Panc1 (cell line): Measurements from ENCODE around the gene PBX2. TPM values are rescaled to one million over a fixed set of nuclear protein-coding genes. Genes with fewer than 3 reads are reported as not detected.
"Not testable (repeated sequence)": the region's sequence is repeated elsewhere in the genome, so short reads cannot be mapped to it uniquely, and the experiment has no call there.

Experiments
- ATAC-seq: fragments of 200-7000 bp; cut with Tn5 transposase; 2 replicates; pipeline ENCODE4 v1.9.1; 2020; ENCODE audit warnings: mild to moderate bottlenecking, moderate library complexity
- BruUV-seq: library from RNA; stranded (reverse); fragments of 400-500 nt; replicated peaks from 2 replicates; lab custom pipeline; 2021; lab: Mats Ljungman, UMichigan
- CTCF ChIA-PET: fragments of 300-600 bp; sonication (Branson Sonifier 250); formaldehyde crosslinking; loops from one replicate; lab custom pipeline; 2022; ENCODE audit warnings: antibody characterized with exemption; lab: Charles Lee
- POLR2A ChIA-PET: fragments of 300-600 bp; sonication (Branson Sonifier 250); formaldehyde crosslinking; loops from one replicate; lab custom pipeline; 2022; ENCODE audit warnings: antibody characterized with exemption; lab: Charles Lee
- DNase-seq: peaks from one replicate; pipeline ENCODE4 v3.0.0-alpha.2; 2010; ENCODE audit warnings: low read depth, low spot score
- H3K27ac ChIP-seq: 2 replicates; pipeline ENCODE4 v1.5.1; 2011; ENCODE audit warnings: mild to moderate bottlenecking, low read length, inconsistent platforms
- H3K27me3 ChIP-seq: fragments of 200-500 bp; sonication (Bioruptor generic); 2 replicates; pipeline ENCODE4 v1.6.0; 2014; ENCODE audit warnings: low read length, inconsistent platforms; ENCODE audit not compliant: control insufficient read depth, insufficient read depth
- H3K36me3 ChIP-seq: fragments of 200-500 bp; sonication (Bioruptor generic); 2 replicates; pipeline ENCODE4 v1.5.1; 2014; ENCODE audit warnings: inconsistent platforms, mild to moderate bottlenecking, low read length, moderate library complexity; ENCODE audit not compliant: control insufficient read depth, insufficient read depth
- H3K4me1 ChIP-seq: 2 replicates; pipeline ENCODE4 v1.5.1; 2011; ENCODE audit warnings: inconsistent platforms, mild to moderate bottlenecking, low read length, moderate library complexity; ENCODE audit not compliant: control insufficient read depth, insufficient read depth
- H3K4me3 ChIP-seq, 2 experiments: 2 replicates each; pipeline ENCODE4 v1.5.1; 2011 to 2012; ENCODE audit warnings: low read depth in 2 of 2, low read length in 2 of 2, mild to moderate bottlenecking in 2 of 2, inconsistent platforms in 1 of 2, moderate library complexity in 1 of 2
- H3K9me3 ChIP-seq: fragments of 200-500 bp; sonication (Bioruptor generic); 2 replicates; pipeline ENCODE4 v1.5.1; 2014; ENCODE audit warnings: low read depth, mild to moderate bottlenecking, inconsistent platforms, low read length, moderate library complexity; ENCODE audit not compliant: control insufficient read depth, insufficient read depth
- POLR2AphosphoS5 ChIP-seq: IDR thresholded peaks from 2 replicates; pipeline ENCODE4 v1.6.1; 2012; ENCODE audit warnings: mild to moderate bottlenecking, low read depth, low read length, moderate library complexity
- SIN3A ChIP-seq: IDR thresholded peaks from 2 replicates; pipeline ENCODE4 v1.6.1; 2012; ENCODE audit warnings: low read depth, mild to moderate bottlenecking, low read length, moderate library complexity, borderline replicate concordance; ENCODE audit not compliant: insufficient read depth
- TCF7L2 ChIP-seq: IDR thresholded peaks from 2 replicates; pipeline ENCODE4 v1.6.1; 2011; ENCODE audit warnings: mild to moderate bottlenecking, low read depth, low read length, inconsistent platforms
- in situ Hi-C: cut with HindIII; loops from 2 replicates; pipeline ENCODE4 v1.10.0; 2016; ENCODE audit warnings: low sequenced_read_pairs, low pct_unique_long_range_greater_than_20kb
- intact Hi-C: fragments of 100-400 bp; cut with micrococcal nuclease; formaldehyde crosslinking; loops from one replicate; pipeline ENCODE4 v1.10.0; 2022; ENCODE audit not compliant: unreplicated experiment
- total RNA-seq: library from RNA; stranded (reverse); gene quantifications from one replicate; pipeline ENCODE4 v1.2.1, GENCODE V29; 2021; ENCODE audit not compliant: unreplicated experiment
- TF ChIP-seq, protein P1 (sequence below), 2 experiments: IDR thresholded peaks; 2 replicates each; pipeline ENCODE4 v1.6.1; 2011 to 2012; ENCODE audit warnings: low read depth in 2 of 2, control low read depth in 1 of 2, low read length in 1 of 2, mild to moderate bottlenecking in 1 of 2, moderate library complexity in 1 of 2; ENCODE audit not compliant: insufficient read depth in 1 of 2
- TF ChIP-seq, protein P2 (sequence below): fragments of 450-650 bp; IDR thresholded peaks from 2 replicates; pipeline ENCODE4 v1.5.1; 2017; ENCODE audit warnings: mild to moderate bottlenecking

Gene PBX2
- total RNA-seq, 1 experiment from 2014 or later = 76.2 TPM

DNA sequence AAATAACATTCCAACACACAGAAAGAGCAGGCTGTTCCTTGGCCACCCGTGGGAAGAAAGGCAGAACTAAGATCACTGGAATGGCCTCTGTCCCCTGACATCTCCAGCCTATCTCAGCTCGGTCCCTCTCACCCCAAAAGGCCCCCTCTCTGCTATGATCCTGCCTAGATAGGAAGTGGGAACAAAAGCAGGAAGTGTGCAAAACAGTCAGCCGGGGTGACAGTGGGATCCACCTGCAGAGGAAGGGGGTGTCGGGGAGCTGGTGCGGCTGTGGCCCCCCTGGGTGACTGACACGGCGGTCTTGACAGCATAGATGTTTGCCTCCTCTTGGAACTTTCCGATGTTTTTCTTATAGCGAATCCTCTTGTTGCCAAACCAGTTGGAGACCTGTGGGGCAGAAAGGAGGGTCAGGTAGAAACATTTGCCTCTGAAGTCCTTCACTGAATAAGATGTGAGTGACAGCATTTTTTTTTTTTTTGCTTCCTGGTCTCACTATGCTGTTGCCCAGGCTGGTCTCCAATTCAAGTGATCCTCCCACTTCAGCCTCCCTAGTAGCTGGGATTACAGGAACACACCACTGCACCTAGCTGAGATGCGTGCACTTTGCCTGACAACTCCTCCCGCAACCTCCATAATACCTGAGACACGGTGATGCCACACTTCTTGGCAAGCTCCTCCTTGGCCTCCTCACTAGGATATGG lies 2.8 kb downstream of the PBX2 start:
- ChIA-PET POLR2A (no interaction called here), CTCF (no interaction called here)
- TF ChIP-seq, protein P1, sequence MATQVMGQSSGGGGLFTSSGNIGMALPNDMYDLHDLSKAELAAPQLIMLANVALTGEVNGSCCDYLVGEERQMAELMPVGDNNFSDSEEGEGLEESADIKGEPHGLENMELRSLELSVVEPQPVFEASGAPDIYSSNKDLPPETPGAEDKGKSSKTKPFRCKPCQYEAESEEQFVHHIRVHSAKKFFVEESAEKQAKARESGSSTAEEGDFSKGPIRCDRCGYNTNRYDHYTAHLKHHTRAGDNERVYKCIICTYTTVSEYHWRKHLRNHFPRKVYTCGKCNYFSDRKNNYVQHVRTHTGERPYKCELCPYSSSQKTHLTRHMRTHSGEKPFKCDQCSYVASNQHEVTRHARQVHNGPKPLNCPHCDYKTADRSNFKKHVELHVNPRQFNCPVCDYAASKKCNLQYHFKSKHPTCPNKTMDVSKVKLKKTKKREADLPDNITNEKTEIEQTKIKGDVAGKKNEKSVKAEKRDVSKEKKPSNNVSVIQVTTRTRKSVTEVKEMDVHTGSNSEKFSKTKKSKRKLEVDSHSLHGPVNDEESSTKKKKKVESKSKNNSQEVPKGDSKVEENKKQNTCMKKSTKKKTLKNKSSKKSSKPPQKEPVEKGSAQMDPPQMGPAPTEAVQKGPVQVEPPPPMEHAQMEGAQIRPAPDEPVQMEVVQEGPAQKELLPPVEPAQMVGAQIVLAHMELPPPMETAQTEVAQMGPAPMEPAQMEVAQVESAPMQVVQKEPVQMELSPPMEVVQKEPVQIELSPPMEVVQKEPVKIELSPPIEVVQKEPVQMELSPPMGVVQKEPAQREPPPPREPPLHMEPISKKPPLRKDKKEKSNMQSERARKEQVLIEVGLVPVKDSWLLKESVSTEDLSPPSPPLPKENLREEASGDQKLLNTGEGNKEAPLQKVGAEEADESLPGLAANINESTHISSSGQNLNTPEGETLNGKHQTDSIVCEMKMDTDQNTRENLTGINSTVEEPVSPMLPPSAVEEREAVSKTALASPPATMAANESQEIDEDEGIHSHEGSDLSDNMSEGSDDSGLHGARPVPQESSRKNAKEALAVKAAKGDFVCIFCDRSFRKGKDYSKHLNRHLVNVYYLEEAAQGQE (IDR thresholded peaks at IDR 0.05; ENCODE audit: insufficient read depth in 1 of 2, low read depth in 2 of 2, low read length in 1 of 2) = no peak
- TF ChIP-seq POLR2AphosphoS5 (no peak), SIN3A (no peak), TCF7L2 (no peak)
- TF ChIP-seq, protein P2, sequence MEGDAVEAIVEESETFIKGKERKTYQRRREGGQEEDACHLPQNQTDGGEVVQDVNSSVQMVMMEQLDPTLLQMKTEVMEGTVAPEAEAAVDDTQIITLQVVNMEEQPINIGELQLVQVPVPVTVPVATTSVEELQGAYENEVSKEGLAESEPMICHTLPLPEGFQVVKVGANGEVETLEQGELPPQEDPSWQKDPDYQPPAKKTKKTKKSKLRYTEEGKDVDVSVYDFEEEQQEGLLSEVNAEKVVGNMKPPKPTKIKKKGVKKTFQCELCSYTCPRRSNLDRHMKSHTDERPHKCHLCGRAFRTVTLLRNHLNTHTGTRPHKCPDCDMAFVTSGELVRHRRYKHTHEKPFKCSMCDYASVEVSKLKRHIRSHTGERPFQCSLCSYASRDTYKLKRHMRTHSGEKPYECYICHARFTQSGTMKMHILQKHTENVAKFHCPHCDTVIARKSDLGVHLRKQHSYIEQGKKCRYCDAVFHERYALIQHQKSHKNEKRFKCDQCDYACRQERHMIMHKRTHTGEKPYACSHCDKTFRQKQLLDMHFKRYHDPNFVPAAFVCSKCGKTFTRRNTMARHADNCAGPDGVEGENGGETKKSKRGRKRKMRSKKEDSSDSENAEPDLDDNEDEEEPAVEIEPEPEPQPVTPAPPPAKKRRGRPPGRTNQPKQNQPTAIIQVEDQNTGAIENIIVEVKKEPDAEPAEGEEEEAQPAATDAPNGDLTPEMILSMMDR = no peak
- H3K9me3 ChIP-seq = no peaks in the 10 kb centered on the region
- H3K4me3 ChIP-seq = no peak overlapping the region
- BruUV-seq = no TSS peak
- H3K4me1 ChIP-seq = peaks cover 26% of the 10 kb centered on the region
- H3K27ac ChIP-seq = no peak overlapping the region
- intact Hi-C loops (no loop called here), in situ Hi-C loops (no loop called here)
- no peaks in the 10 kb centered on the region for H3K27me3 ChIP-seq
- H3K36me3 ChIP-seq = no peaks in the 10 kb centered on the region; the same call in 1 of the 2 replicates
- DNase-seq (no peak), ATAC-seq (no peak)

DNA sequence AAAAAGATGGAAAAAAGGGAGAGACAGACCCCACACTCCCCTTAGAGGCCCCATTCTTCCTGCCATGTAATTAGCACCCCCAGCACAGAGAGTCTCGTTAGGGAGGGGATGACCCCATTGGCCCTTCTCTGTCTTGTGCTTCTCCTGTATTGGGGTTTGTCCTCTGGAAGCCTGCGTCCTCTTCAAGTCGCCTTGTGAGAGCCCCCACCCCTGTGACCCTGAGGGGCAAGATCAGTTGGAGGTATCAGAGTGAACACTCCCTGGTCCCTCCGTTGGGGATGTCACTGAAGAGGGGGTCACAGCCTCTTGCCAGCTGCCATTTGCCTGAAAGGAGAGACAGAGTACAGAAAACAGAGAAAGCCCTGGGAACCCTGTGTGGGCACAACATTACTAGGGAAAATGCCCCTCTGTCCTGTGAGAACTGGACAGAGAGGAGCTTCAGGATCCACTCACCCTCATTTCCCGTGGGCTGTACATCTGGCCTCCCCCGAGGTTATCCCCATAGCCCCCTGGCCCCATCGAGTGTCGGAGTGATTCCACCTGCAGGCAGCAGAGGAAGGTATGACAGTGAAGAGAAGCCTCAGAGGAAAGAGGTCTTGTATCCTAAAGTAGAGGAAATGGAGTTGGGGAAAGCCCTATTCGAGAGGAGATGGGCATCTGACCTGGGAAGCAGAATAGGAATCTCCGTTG lies 3.7 kb downstream of the PBX2 start:
- H3K27me3 ChIP-seq, H3K9me3 ChIP-seq, H3K4me3 ChIP-seq, ATAC-seq, H3K36me3 ChIP-seq, DNase-seq, in situ Hi-C loops, H3K27ac ChIP-seq, intact Hi-C loops, BruUV-seq: not testable (repeated sequence)
- H3K4me1 ChIP-seq = peaks cover 22% of the 10 kb centered on the region
- ChIA-PET POLR2A (interaction anchor here (0.7 kb wide), 1 partner anchor 48 kb away, joined by 7 read pairs; no protein-coding TSS in a partner anchor), CTCF (interaction anchor here (0.7 to 0.9 kb wide), 3 partner anchors 9 to 599 kb away, joined by 3 to 7 read pairs (median 3); no protein-coding TSS in a partner anchor)

DNA sequence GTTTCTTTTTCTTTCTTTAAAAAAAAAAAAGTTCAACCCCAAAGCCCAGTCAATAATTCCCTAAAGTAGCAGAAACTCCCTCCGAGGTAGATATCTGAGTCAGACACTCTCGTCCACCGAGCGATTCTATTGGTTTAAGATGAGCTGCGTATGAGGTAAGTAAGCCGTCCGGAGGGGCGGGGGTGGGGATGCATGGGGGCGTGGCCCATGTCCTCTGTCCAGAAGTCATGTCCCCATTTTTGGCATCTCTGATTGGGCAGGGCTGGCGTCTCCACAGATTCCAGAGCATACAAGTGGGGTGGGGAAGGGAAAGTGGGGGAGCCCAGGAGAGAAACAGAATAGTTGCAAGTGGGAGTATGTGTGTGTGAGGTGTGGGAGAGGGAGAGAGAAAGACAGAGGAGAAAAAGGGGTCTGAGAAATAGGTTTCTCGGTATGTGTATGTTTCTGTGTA lies 4.3 kb downstream of the PBX2 start:
- H3K9me3 ChIP-seq, H3K4me3 ChIP-seq, H3K27me3 ChIP-seq, H3K36me3 ChIP-seq, in situ Hi-C loops, intact Hi-C loops, BruUV-seq, H3K27ac ChIP-seq, DNase-seq: not testable (repeated sequence)
- CTCF ChIA-PET = interaction anchor here (0.6 to 0.9 kb wide), 5 partner anchors 9 to 603 kb away, joined by 3 to 7 read pairs (median 3); no protein-coding TSS in a partner anchor
- peak; percentile 68 for ATAC-seq
- POLR2A ChIA-PET = interaction anchor here (0.6 to 0.7 kb wide), 2 partner anchors 22 to 48 kb away, joined by 3 to 7 read pairs; no protein-coding TSS in a partner anchor
- peaks cover 17% of the 10 kb centered on the region for H3K4me1 ChIP-seq
